Measurements from ENCODE around the gene GPR37. TPM values are rescaled to one million over a fixed set of nuclear protein-coding genes. Genes with fewer than 3 reads are reported as not detected.

GPR37 gene
- total RNA-seq, 1 donor, result under 0.01 TPM

DNA sequence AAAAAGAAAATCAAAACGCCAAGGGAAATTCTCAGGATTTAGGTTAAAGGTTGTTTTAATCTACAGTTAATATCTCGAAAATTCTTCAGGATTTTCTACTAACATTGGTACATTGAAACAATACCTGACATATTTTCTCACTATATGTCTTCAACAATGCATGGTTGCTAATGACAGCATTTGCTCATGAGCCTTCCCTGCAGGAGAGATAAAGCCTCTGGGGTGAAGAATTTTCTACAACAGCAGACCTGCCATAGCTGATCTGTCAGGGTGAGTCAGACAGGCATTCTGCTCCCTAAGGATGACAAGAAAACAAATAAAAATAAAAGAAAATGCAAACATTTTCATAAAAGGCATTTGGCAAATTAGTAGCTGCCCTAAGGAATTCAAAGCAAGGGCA is 11.7 kb upstream of the GPR37 start:
- H3K36me3 ChIP-seq (ENCODE audit: insufficient read depth, low read length), result no peaks in the 10 kb centered on the region
- no peaks in the 10 kb centered on the region for H3K9me3 ChIP-seq (ENCODE audit: low read depth, low read length)
- H4K20me1 ChIP-seq (ENCODE audit: insufficient read depth, low read length), result no peaks in the 10 kb centered on the region
- H3K27ac ChIP-seq (ENCODE audit: low read depth, low read length), result no peak overlapping the region
- no peak overlapping the region for H3K4me2 ChIP-seq (ENCODE audit: insufficient read depth, low read length)
- DNase-seq (ENCODE audit: insufficient read length, low spot score, missing footprints), result no peak
- H3K27me3 ChIP-seq (ENCODE audit: insufficient read depth, low read length), result no peaks in the 10 kb centered on the region
- H3K4me1 ChIP-seq (ENCODE audit: insufficient read depth, low read length), result no peaks in the 10 kb centered on the region
- no peaks in the 10 kb centered on the region for H3K79me2 ChIP-seq (ENCODE audit: insufficient read depth, low read length)
- TF ChIP-seq, protein P1, sequence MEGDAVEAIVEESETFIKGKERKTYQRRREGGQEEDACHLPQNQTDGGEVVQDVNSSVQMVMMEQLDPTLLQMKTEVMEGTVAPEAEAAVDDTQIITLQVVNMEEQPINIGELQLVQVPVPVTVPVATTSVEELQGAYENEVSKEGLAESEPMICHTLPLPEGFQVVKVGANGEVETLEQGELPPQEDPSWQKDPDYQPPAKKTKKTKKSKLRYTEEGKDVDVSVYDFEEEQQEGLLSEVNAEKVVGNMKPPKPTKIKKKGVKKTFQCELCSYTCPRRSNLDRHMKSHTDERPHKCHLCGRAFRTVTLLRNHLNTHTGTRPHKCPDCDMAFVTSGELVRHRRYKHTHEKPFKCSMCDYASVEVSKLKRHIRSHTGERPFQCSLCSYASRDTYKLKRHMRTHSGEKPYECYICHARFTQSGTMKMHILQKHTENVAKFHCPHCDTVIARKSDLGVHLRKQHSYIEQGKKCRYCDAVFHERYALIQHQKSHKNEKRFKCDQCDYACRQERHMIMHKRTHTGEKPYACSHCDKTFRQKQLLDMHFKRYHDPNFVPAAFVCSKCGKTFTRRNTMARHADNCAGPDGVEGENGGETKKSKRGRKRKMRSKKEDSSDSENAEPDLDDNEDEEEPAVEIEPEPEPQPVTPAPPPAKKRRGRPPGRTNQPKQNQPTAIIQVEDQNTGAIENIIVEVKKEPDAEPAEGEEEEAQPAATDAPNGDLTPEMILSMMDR (IDR thresholded peaks at IDR 0.05; ENCODE audit: extremely low read depth, low read depth, low read length), result no peak
- no peak overlapping the region for H2AFZ ChIP-seq (ENCODE audit: low read length)
- no peak overlapping the region for H3K4me3 ChIP-seq (ENCODE audit: insufficient read depth, low read length)

DNA sequence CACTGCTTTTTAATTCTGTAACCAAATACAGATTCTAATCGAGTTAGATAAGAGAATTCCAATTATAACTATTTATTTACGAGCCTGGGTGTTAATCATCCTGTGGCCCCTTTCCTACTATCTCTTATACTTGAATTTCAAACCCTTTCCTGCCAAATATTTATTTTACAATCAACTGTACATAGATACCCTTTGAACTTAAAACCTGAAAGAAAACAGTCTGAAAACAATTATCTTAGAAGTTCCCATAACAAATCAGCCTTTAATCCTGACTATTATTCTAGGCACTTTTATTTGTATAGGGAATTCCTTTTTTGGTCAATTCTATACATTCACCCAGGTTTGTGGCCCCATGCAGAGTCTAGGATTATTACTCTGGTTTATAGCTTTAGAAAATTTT is 10.6 kb upstream of the GPR37 start:
- Histone ChIP-seq H3K4me3 (ENCODE audit: insufficient read depth, low read length) (no peak overlapping the region), H2AFZ (ENCODE audit: low read length) (no peak overlapping the region), H3K9me3 (ENCODE audit: low read depth, low read length) (no peaks in the 10 kb centered on the region), H4K20me1 (ENCODE audit: insufficient read depth, low read length) (no peaks in the 10 kb centered on the region), H3K79me2 (ENCODE audit: insufficient read depth, low read length) (no peaks in the 10 kb centered on the region), H3K4me1 (ENCODE audit: insufficient read depth, low read length) (no peaks in the 10 kb centered on the region), H3K36me3 (ENCODE audit: insufficient read depth, low read length) (no peaks in the 10 kb centered on the region), H3K27ac (ENCODE audit: low read depth, low read length) (no peak overlapping the region), H3K4me2 (ENCODE audit: insufficient read depth, low read length) (no peak overlapping the region), H3K27me3 (ENCODE audit: insufficient read depth, low read length) (no peaks in the 10 kb centered on the region)
- TF ChIP-seq, protein P1 (IDR thresholded peaks at IDR 0.05; ENCODE audit: extremely low read depth, low read depth, low read length), result no peak
- DNase-seq (ENCODE audit: insufficient read length, low spot score, missing footprints), result no peak

DNA sequence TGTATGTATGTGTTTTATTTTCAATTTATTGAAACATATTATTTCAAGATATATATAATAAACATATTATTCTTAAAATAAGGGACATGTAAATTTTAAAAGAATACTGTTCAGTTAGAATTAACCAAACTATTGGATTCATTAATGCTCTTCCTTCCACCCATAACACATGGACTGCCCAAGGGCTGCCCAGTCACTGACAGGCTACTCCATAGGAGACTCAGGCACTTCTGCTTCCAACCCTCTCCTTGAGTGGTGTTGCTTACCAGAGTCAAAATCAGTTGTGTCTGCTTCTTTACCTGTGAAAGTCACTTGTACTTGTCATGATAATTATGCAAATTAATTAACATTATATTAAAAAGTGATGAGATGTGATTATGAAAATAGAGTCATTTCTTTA is 9.8 kb upstream of the GPR37 start:
- H3K4me3 ChIP-seq (ENCODE audit: insufficient read depth, low read length), result no peak overlapping the region
- H3K4me2 ChIP-seq (ENCODE audit: insufficient read depth, low read length), result no peak overlapping the region
- H3K36me3 ChIP-seq (ENCODE audit: insufficient read depth, low read length), result no peaks in the 10 kb centered on the region
- no peak overlapping the region for H3K27ac ChIP-seq (ENCODE audit: low read depth, low read length)
- no peaks in the 10 kb centered on the region for H3K79me2 ChIP-seq (ENCODE audit: insufficient read depth, low read length)
- no peaks in the 10 kb centered on the region for H3K9me3 ChIP-seq (ENCODE audit: low read depth, low read length)
- no peaks in the 10 kb centered on the region for H4K20me1 ChIP-seq (ENCODE audit: insufficient read depth, low read length)
- DNase-seq (ENCODE audit: insufficient read length, low spot score, missing footprints), result no peak
- no peaks in the 10 kb centered on the region for H3K4me1 ChIP-seq (ENCODE audit: insufficient read depth, low read length)
- H3K27me3 ChIP-seq (ENCODE audit: insufficient read depth, low read length), result no peaks in the 10 kb centered on the region
- no peak overlapping the region for H2AFZ ChIP-seq (ENCODE audit: low read length)
- TF ChIP-seq, protein P1 (IDR thresholded peaks at IDR 0.05; ENCODE audit: extremely low read depth, low read depth, low read length), result no peak

DNA sequence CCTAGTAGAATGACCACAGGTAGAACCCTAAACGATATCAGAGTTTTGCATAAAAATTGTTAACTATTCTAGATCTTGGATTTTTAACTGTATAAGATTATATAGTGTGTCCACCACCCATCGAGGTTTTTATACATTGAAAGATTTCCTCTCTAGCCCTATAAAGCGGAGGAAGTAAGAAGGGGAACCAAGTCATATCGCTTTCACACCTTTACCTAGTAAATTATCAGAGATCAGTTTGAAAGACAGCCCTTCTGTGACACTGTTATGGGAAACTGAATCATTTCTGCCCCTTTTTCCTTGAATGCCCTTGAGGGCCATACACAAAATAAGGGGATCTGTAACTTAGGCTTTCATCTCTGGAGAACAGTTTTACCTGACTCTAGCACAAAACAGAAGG is 8.3 kb upstream of the GPR37 start:
- H3K9me3 ChIP-seq (ENCODE audit: low read depth, low read length), result no peaks in the 10 kb centered on the region
- H3K4me1 ChIP-seq (ENCODE audit: insufficient read depth, low read length), result no peaks in the 10 kb centered on the region
- H3K27me3 ChIP-seq (ENCODE audit: insufficient read depth, low read length), result no peaks in the 10 kb centered on the region
- H4K20me1 ChIP-seq (ENCODE audit: insufficient read depth, low read length), result no peaks in the 10 kb centered on the region
- no peak overlapping the region for H3K27ac ChIP-seq (ENCODE audit: low read depth, low read length)
- no peaks in the 10 kb centered on the region for H3K36me3 ChIP-seq (ENCODE audit: insufficient read depth, low read length)
- no peak overlapping the region for H3K4me2 ChIP-seq (ENCODE audit: insufficient read depth, low read length)
- H3K4me3 ChIP-seq (ENCODE audit: insufficient read depth, low read length), result no peak overlapping the region
- TF ChIP-seq, protein P1 (IDR thresholded peaks at IDR 0.05; ENCODE audit: extremely low read depth, low read depth, low read length), result no peak
- H3K79me2 ChIP-seq (ENCODE audit: insufficient read depth, low read length), result no peaks in the 10 kb centered on the region
- no peak overlapping the region for H2AFZ ChIP-seq (ENCODE audit: low read length)
- no peak for DNase-seq (ENCODE audit: insufficient read length, low spot score, missing footprints)
